GM12878 (cell line): Measurements from ENCODE around the gene RHOT1. TPM values are rescaled to one million over a fixed set of nuclear protein-coding genes. Genes with fewer than 3 reads are reported as not detected.

ENCODE experiments used
- ATAC-seq: fragments of 200-7000 bp; cut with Tn5 transposase; 3 replicates; pipeline ENCODE4 v1.9.1; 2020; ENCODE audit warnings: mild to moderate bottlenecking, moderate library complexity
- BruUV-seq: library from RNA; stranded (reverse); fragments of 400-500 nt; replicated peaks from 2 replicates; lab custom pipeline; 2021; lab: Mats Ljungman, UMichigan
- CTCF ChIA-PET: fragments of 300-600 bp; sonication (Branson Sonifier 250); formaldehyde crosslinking; extraction: SDS; loops from one replicate; lab custom pipeline; 2021; ENCODE audit warnings: inconsistent platforms; lab: Yijun Ruan, JAX
- POLR2A ChIA-PET: fragments of 350-600 bp; formaldehyde crosslinking; extraction: SDS; loops from one replicate; lab custom pipeline; 2021; ENCODE audit warnings: inconsistent platforms; lab: Charles Lee
- RAD21 ChIA-PET: fragments of 300-600 bp; sonication (Branson Sonifier 250); formaldehyde crosslinking; loops from one replicate; lab custom pipeline; 2023; ENCODE audit warnings: antibody characterized with exemption; ENCODE audit not compliant: unreplicated experiment; lab: Charles Lee
- SMC1A ChIA-PET: fragments of 300-600 bp; sonication (Branson Sonifier 250); formaldehyde crosslinking; loops from one replicate; lab custom pipeline; 2023; ENCODE audit not compliant: unreplicated experiment, uncharacterized antibody; lab: Charles Lee
- DNase-seq: peaks from one replicate; pipeline ENCODE4 v3.0.0-alpha.2; 2011; ENCODE audit warnings: low read depth, low spot score
- FAIRE-seq: peaks from 3 replicates; lab custom pipeline; 2011; peaks lifted over from hg19 to GRCh38; lab: Jason Lieb, UNC
- H2AFZ ChIP-seq: 2 replicates; pipeline ENCODE4 v1.6.0; 2011; ENCODE audit warnings: low read depth, low read length, control low read depth; ENCODE audit not compliant: control insufficient read depth
- H3K27ac ChIP-seq: 2 replicates; pipeline ENCODE4 v1.5.1; 2011; ENCODE audit warnings: control low read depth; ENCODE audit not compliant: control insufficient read depth, insufficient read depth
- H3K27me3 ChIP-seq, 2 experiments: replicated peaks in 1 of 2; 2 replicates each; pipeline versions ENCODE4 v1.6.0 to v1.6.1; 2011; ENCODE audit warnings: low read length in 1 of 2; ENCODE audit not compliant: control insufficient read depth in 2 of 2, insufficient read depth in 2 of 2
- H3K36me3 ChIP-seq, 2 experiments: 2 replicates each; pipeline ENCODE4 v1.5.1; 2011; ENCODE audit warnings: low read length in 1 of 2; ENCODE audit not compliant: control insufficient read depth in 2 of 2, insufficient read depth in 2 of 2
- H3K4me1 ChIP-seq: 2 replicates; pipeline ENCODE4 v1.6.1; 2011; ENCODE audit warnings: mild to moderate bottlenecking, low read length, moderate library complexity, mixed read lengths; ENCODE audit not compliant: control insufficient read depth, insufficient read depth
- H3K4me2 ChIP-seq: 2 replicates; pipeline ENCODE4 v1.6.0; 2011; ENCODE audit warnings: control low read depth; ENCODE audit not compliant: control insufficient read depth, insufficient read depth
- H3K4me3 ChIP-seq: fragments of 200-600 bp; sonication (generic); 2 replicates; pipeline ENCODE4 v1.5.1; 2016
- H3K79me2 ChIP-seq: 2 replicates; pipeline ENCODE4 v1.6.0; 2011; ENCODE audit warnings: low read length; ENCODE audit not compliant: control insufficient read depth, insufficient read depth
- H3K9ac ChIP-seq: 2 replicates; pipeline ENCODE4 v1.8.0; 2011; ENCODE audit warnings: low read length, control low read depth, mixed read lengths; ENCODE audit not compliant: control insufficient read depth, insufficient read depth
- H3K9me3 ChIP-seq: replicated peaks from 3 replicates; pipeline ENCODE4 v1.5.1; 2011; ENCODE audit warnings: mild to moderate bottlenecking, low read length; ENCODE audit not compliant: control insufficient read depth, insufficient read depth
- H4K20me1 ChIP-seq: 2 replicates; pipeline ENCODE4 v1.6.0; 2011; ENCODE audit not compliant: control insufficient read depth, insufficient read depth
- ASH2L ChIP-seq: fragments of 300-600, 200-600 bp; sonication (generic); IDR thresholded peaks from 2 replicates; pipeline ENCODE4 v1.6.1; 2017; ENCODE audit warnings: low read depth, mild to moderate bottlenecking, borderline replicate concordance
- BCL11A ChIP-seq: IDR thresholded peaks from 2 replicates; pipeline ENCODE4 v1.6.1; 2011; ENCODE audit warnings: low read depth, low read length
- BCLAF1 ChIP-seq: fragments of 450-650 bp; IDR thresholded peaks from 2 replicates; pipeline ENCODE4 v1.6.1; 2017; ENCODE audit warnings: antibody characterized with exemption, mild to moderate bottlenecking, moderate library complexity
- CBX3 ChIP-seq: fragments of 200-600 bp; sonication (generic); IDR thresholded peaks from 2 replicates; pipeline ENCODE4 v1.6.1; 2016; ENCODE audit warnings: low read depth, borderline replicate concordance
- DPF2 ChIP-seq: fragments of 450-650 bp; IDR thresholded peaks from 2 replicates; pipeline ENCODE4 v1.6.1; 2017; ENCODE audit warnings: mild to moderate bottlenecking
- EGR1 ChIP-seq, 2 experiments: IDR thresholded peaks; 1 replicate in 1 of 2; 2 replicates in 1 of 2; pipeline ENCODE4 v1.6.1; 2011 to 2012; ENCODE audit warnings: low read depth in 2 of 2, low read length in 2 of 2, borderline replicate concordance in 1 of 2, mild to moderate bottlenecking in 1 of 2, moderate library complexity in 1 of 2
- FOXK2 ChIP-seq: fragments of 450-650 bp; IDR thresholded peaks from 2 replicates; pipeline ENCODE4 v1.6.1; 2017; ENCODE audit warnings: mild to moderate bottlenecking, moderate library complexity
- HDAC2 ChIP-seq: fragments of 200-600 bp; sonication (generic); IDR thresholded peaks from 2 replicates; pipeline ENCODE4 v1.6.1; 2017
- JUND ChIP-seq: IDR thresholded peaks from 2 replicates; pipeline ENCODE4 v1.6.1; 2012; ENCODE audit warnings: low read depth, mild to moderate bottlenecking, low read length, improper control_type of control experiment, moderate library complexity
- RUNX3 ChIP-seq: IDR thresholded peaks from 2 replicates; pipeline ENCODE4 v1.6.1; 2012; ENCODE audit warnings: low read length, inconsistent platforms
- STAT3 ChIP-seq: IDR thresholded peaks from 2 replicates; pipeline ENCODE4 v1.6.1; 2011; ENCODE audit warnings: low read depth, low read length, improper control_type of control experiment
- ZNF384 ChIP-seq: IDR thresholded peaks from 2 replicates; pipeline ENCODE4 v1.6.1; 2012; ENCODE audit warnings: low read depth, mild to moderate bottlenecking, low read length, improper control_type of control experiment, borderline replicate concordance
- WGBS: methylation state at CpG from one replicate; pipeline ENCODE4 v1.1.6; 2016; ENCODE audit warnings: low lambda C conversion rate; ENCODE audit not compliant: insufficient replicate concordance, insufficient coverage; ENCODE audit errors: missing lambda C conversion rate; 5-methylcytosine and 5-hydroxymethylcytosine counted together
- in situ Hi-C: fragments of 300-500 bp; cut with MboI; formaldehyde crosslinking; loops from 9 replicates; pipeline ENCODE4 v1.14.3; 2018; ENCODE audit warnings: mixed read lengths
- intact Hi-C: fragments of 100-400 bp; cut with micrococcal nuclease; formaldehyde crosslinking; loops from one replicate; pipeline ENCODE4 v1.14.2; 2022; ENCODE audit not compliant: unreplicated experiment
- polyA plus RNA-seq, 11 experiments: library from polyadenylated mRNA; depleted of rRNA in 4 of 11; unstranded in 6 of 11; stranded (reverse) in 5 of 11; fragments of >200 nt; fragmentation: Nextera tagmentation in 4 of 11; fragmentation: Illumina TruSeq in 1 of 11; extraction: Ambion mirVana in 4 of 11; extraction: Trizol in 1 of 11; gene quantifications; 1 replicate in 1 of 11; 2 replicates in 10 of 11; pipeline versions ENCODE4 v1.2.1 to v1.2.3, GENCODE V29; 2011 to 2016; ENCODE audit warnings: inconsistent platforms in 2 of 11, missing spikeins in 2 of 11, low read depth in 1 of 11
- total RNA-seq, 4 experiments: library from RNA; depleted of rRNA in 3 of 4; stranded (reverse); fragments of >200 nt in 3 of 4; fragmentation: Illumina TruSeq in 1 of 4; extraction: Trizol in 1 of 4; gene quantifications; 2 replicates each; pipeline versions ENCODE4 v1.2.1 to v1.2.3, GENCODE V29; 2013 to 2021
- TF ChIP-seq, protein P1 (sequence below): fragments of 450-650 bp; IDR thresholded peaks from 2 replicates; pipeline ENCODE4 v1.6.1; 2017; ENCODE audit warnings: low read depth, mild to moderate bottlenecking, moderate library complexity

The RHOT1 gene
- total and polyA plus RNA-seq, 10 of the 15 experiments (the other 5 are each of a cell fraction or from before 2014, with no cell fraction given), result 13.3 to 68.2 (median 22.8) TPM

DNA sequence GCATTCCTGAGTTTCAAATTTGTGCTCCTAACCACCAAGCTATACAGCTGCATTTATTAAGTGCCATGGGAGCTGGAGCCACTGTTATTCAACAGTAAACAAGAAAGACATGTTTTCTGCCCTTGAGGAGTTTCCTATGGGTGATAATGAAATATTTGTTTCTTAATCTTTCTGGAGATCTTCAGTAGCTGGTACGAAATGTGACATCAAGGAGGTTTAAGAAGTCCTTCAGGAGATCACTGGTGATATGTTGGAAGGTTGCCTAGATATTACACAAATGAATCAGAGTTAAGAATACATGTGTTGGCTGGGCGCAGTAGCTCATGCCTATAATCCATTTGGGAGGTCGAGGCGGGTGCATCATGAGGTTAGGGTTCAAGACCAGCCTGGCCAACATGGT lies 14.9 kb downstream of the RHOT1 start:
- in situ Hi-C loops, result no loop called here
- intact Hi-C loops, result no loop called here
- no peaks in the 10 kb centered on the region for H3K27me3 ChIP-seq
- H3K79me2 ChIP-seq, result no peaks in the 10 kb centered on the region
- WGBS, result 95% methylated on average over 4 of the region's 4 CpGs
- no peak overlapping the region for H3K27ac ChIP-seq
- SMC1A ChIA-PET, result interaction anchor here (1.0 kb wide), 1 partner anchor 11 kb away, joined by 3 read pairs; no protein-coding TSS in a partner anchor
- no peaks in the 10 kb centered on the region for H3K9me3 ChIP-seq
- no peak for DNase-seq
- H3K4me1 ChIP-seq, result no peaks in the 10 kb centered on the region
- BruUV-seq, result no TSS peak
- no peak for FAIRE-seq
- no peaks in the 10 kb centered on the region; the same call in 1 of the 2 replicates for H4K20me1 ChIP-seq
- no peak for ATAC-seq
- H3K4me2 ChIP-seq, result no peak overlapping the region
- peaks cover 6 to 7% of the 10 kb centered on the region in 2 experiments; a peak in 3 of 4 replicates for H3K36me3 ChIP-seq
- POLR2A ChIA-PET, result no interaction called here
- TF ChIP-seq JUND (no peak), ASH2L (no peak), DPF2 (no peak), CBX3 (no peak), RUNX3 (no peak), BCLAF1 (no peak), BCL11A (no peak), HDAC2 (no peak), FOXK2 (no peak), EGR1 (IDR thresholded peaks at IDR 0.05; ENCODE audit: borderline replicate concordance in 1 of 2, low read depth in 2 of 2, low read length in 2 of 2) (no peak), STAT3 (no peak), ZNF384 (no peak)
- TF ChIP-seq, protein P1, sequence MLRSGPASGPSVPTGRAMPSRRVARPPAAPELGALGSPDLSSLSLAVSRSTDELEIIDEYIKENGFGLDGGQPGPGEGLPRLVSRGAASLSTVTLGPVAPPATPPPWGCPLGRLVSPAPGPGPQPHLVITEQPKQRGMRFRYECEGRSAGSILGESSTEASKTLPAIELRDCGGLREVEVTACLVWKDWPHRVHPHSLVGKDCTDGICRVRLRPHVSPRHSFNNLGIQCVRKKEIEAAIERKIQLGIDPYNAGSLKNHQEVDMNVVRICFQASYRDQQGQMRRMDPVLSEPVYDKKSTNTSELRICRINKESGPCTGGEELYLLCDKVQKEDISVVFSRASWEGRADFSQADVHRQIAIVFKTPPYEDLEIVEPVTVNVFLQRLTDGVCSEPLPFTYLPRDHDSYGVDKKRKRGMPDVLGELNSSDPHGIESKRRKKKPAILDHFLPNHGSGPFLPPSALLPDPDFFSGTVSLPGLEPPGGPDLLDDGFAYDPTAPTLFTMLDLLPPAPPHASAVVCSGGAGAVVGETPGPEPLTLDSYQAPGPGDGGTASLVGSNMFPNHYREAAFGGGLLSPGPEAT, result no peak
- CTCF ChIA-PET, result interaction anchor here (1.2 kb wide), 1 partner anchor 13 kb away, joined by 3 read pairs; no protein-coding TSS in a partner anchor
- RAD21 ChIA-PET, result no interaction called here
- H3K9ac ChIP-seq, result no peak overlapping the region
- H2AFZ ChIP-seq, result no peak overlapping the region
- H3K4me3 ChIP-seq, result no peak overlapping the region
